SU-DHL-6 (cell line): ENCODE results near the gene P3H1.

Experiments used
- CTCF ChIP-seq: fragments of 200-600 bp; sonication (generic); IDR thresholded peaks from one replicate; pipeline ENCODE4 v1.5.1; 2017; ENCODE audit warnings: antibody characterized with exemption, mild to moderate bottlenecking, low read length, moderate library complexity; ENCODE audit not compliant: insufficient read depth, poor library complexity, severe bottlenecking
- EZH2phosphoT487 ChIP-seq: fragments of 200-600 bp; sonication (generic), shearing (Covaris generic); conservative IDR thresholded peaks from 2 replicates; pipeline ENCODE4 v1.6.1; 2018; ENCODE audit warnings: mild to moderate bottlenecking, antibody characterized with exemption, low read length, moderate library complexity, mixed read lengths

- no peak for TF ChIP-seq CTCF
- TF ChIP-seq EZH2phosphoT487, result no peak
Measured at GRCh38 chr1:42736571-42737200, 30.1 kb downstream of the P3H1 start.
